Measurements from ENCODE around the gene LSG1.

Gene LSG1

DNA sequence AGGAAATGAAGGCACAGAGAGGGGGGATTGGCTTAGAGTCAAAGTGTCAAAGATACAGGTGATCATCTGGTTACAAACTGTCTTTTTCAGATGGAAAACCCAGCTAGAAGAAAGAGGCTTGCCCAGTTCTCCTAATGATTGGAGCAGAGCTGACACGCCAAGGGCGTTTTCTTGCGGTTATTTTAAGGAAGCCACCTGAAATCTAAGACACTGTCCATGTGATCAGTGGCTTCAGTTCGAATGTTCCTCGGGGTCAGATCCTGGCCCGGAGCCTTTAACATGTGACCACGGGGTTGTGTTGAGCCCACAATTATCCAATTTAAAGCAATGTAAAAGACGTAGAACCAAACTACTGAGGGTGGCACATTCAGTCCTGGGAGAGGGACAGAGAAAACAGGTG lies 33.2 kb upstream of the LSG1 start:
- DNase-seq (ENCODE audit: extremely low read depth, insufficient read length), result no peak
- TF ChIP-seq, protein P1, sequence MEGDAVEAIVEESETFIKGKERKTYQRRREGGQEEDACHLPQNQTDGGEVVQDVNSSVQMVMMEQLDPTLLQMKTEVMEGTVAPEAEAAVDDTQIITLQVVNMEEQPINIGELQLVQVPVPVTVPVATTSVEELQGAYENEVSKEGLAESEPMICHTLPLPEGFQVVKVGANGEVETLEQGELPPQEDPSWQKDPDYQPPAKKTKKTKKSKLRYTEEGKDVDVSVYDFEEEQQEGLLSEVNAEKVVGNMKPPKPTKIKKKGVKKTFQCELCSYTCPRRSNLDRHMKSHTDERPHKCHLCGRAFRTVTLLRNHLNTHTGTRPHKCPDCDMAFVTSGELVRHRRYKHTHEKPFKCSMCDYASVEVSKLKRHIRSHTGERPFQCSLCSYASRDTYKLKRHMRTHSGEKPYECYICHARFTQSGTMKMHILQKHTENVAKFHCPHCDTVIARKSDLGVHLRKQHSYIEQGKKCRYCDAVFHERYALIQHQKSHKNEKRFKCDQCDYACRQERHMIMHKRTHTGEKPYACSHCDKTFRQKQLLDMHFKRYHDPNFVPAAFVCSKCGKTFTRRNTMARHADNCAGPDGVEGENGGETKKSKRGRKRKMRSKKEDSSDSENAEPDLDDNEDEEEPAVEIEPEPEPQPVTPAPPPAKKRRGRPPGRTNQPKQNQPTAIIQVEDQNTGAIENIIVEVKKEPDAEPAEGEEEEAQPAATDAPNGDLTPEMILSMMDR (IDR thresholded peaks at IDR 0.05; ENCODE audit: insufficient read depth, low read length, poor library complexity, severe bottlenecking), result no peak
- no peaks in the 10 kb centered on the region; the same call in 1 of the 2 replicates for H3K27me3 ChIP-seq (replicated peaks; ENCODE audit: control insufficient read depth, insufficient read depth, low read length)
- no peaks in the 10 kb centered on the region for H3K36me3 ChIP-seq (ENCODE audit: control insufficient read depth, insufficient read depth, low read length)
- H3K4me3 ChIP-seq (replicated peaks; ENCODE audit: low read depth, low read length), result no peak overlapping the region

DNA sequence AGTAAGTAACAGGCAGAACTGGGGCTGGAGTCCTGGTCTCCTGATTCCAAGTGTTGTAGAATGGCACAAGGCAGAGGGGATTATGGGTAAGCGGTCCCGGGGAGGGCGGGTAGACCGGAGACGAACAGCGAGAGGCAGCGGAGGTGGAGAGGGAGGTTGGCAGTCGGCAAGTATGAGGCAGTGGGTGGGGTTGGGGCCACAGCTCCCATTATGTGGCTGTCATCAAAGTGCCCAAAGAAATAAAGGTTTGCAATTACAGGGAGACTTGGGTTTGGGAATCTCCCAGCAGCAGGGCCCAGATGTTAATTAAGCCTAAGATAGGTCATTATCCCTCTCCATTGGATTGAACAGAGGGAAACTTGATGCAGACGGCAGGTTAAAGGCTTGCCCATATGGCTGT lies 30.6 kb upstream of the LSG1 start:
- no peak for DNase-seq (ENCODE audit: extremely low read depth, insufficient read length)
- TF ChIP-seq, protein P1 (IDR thresholded peaks at IDR 0.05; ENCODE audit: insufficient read depth, low read length, poor library complexity, severe bottlenecking), result no peak

DNA sequence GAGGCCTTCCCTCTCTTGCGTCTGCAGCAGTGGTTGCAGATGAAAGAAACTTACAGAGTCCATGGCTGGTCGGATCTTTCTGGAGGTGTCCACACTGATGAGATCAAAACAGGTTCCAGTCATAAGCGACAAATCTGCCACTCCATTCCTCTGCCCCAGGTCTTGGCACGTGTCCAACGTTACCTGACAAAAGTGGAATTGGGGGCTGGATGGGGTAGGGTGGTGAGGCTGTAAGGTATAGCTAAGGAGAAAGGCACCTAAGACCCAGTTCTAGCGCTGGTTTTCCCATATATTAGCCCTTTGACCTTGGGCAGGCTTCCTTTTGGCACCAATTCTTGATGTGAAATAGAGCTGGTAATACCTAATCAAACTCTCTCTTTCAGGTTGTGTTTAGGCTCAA lies 24.7 kb upstream of the LSG1 start:
- H3K4me3 ChIP-seq (replicated peaks; ENCODE audit: low read depth, low read length), result no peak overlapping the region

More for the DNA sequence above, 30.6 kb upstream of the LSG1 start:
- H3K36me3 ChIP-seq (ENCODE audit: control insufficient read depth, insufficient read depth, low read length), result no peaks in the 10 kb centered on the region
- H3K4me3 ChIP-seq (replicated peaks; ENCODE audit: low read depth, low read length), result no peak overlapping the region
- H3K27me3 ChIP-seq (replicated peaks; ENCODE audit: control insufficient read depth, insufficient read depth, low read length), result no peaks in the 10 kb centered on the region; the same call in none of the 2 replicates

DNA sequence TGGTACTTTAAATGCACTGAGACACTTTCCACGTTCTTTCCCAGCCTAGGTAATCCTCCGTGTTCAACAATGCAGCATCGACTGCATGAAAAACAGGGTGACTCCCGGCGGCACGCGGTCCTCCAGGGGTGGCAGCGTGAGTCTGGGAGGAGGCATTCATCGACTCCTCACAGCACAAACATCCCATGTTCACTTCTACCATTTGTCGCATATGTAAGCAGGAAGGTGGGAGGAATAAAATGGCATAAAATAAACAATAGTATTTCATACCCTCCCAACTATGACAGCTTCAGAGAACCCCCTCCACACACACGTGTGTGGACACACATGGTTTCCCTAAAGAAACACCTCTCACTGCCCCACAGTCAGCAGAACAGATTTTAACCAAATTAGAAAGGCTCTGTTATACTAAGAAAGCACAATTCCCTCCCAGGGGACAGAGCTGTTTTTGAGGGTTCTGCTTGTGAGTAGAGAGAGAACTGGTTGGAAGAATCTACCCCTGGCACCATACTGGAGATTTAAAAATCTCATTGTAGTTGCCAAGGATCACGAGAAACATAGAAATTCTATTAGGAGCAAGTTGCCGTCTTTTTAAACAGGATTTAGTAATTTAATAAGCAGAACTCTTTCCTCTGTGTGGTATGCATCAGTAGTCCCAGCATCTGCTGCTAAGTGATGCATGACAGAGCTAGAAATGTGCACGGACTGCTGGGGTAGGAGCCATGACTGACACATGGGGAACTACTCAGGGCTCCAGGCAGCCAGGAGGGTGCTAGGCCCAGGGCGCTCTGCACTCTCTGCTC lies 19.7 kb upstream of the LSG1 start:
- TF ChIP-seq, protein P1 (IDR thresholded peaks at IDR 0.05; ENCODE audit: insufficient read depth, low read length, poor library complexity, severe bottlenecking), result no peak
- DNase-seq (ENCODE audit: extremely low read depth, insufficient read length), result peak; percentile 73

More for the DNA sequence above, 24.7 kb upstream of the LSG1 start:
- no peak for DNase-seq (ENCODE audit: extremely low read depth, insufficient read length)
- Histone ChIP-seq H3K36me3 (ENCODE audit: control insufficient read depth, insufficient read depth, low read length) (no peaks in the 10 kb centered on the region), H3K27me3 (replicated peaks; ENCODE audit: control insufficient read depth, insufficient read depth, low read length) (no peaks in the 10 kb centered on the region; the same call in none of the 2 replicates)
- TF ChIP-seq, protein P1 (IDR thresholded peaks at IDR 0.05; ENCODE audit: insufficient read depth, low read length, poor library complexity, severe bottlenecking), result no peak

DNA sequence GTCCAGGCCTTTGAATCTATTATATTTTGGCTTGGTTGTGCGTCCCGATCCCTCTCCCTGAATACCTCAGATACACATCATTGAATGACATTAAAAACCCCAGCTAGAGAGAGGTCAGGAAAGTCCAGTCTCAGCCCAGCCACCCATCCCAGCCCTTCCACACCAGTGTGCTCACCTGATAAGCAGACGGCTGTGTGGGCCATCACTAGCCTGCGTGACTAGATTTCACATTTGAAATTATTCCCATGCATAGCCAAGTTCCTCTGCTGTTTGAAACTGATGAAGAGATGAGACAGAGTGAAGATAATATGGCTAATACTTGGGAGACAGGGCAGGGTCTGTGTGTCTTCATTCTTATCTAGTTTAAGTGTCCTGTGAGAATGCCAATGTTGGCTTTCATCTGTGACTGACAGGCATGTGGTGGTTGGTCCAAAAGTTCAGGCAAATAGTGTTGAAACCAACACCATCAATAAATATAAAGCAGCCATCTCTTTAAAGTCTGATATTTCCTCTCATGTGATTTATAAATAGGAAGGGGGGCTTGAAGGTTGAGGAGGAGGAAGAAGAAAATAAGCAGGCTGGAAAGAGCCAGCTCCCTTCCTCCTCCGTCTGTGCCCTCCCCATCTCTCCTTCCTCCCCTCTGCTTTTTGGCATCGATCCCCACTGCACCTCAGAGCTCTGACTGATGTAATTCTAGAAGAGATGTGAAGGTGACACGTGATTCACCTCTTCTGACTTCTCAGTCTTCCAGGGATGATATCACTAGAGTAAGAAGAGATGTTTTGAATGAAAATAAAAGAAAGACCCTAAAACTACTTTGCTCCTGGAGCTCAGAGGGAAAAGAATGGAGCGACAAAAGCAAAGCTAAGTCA lies 18.7 kb upstream of the LSG1 start:
- TF ChIP-seq, protein P1 (IDR thresholded peaks at IDR 0.05; ENCODE audit: insufficient read depth, low read length, poor library complexity, severe bottlenecking), result no peak
- Histone ChIP-seq H3K36me3 (ENCODE audit: control insufficient read depth, insufficient read depth, low read length) (no peaks in the 10 kb centered on the region), H3K27me3 (replicated peaks; ENCODE audit: control insufficient read depth, insufficient read depth, low read length) (no peaks in the 10 kb centered on the region), H3K4me3 (replicated peaks; ENCODE audit: low read depth, low read length) (no peak overlapping the region)
- peak; percentile 37 for DNase-seq (ENCODE audit: extremely low read depth, insufficient read length)

More for the DNA sequence above, 19.7 kb upstream of the LSG1 start:
- no peaks in the 10 kb centered on the region for H3K27me3 ChIP-seq (replicated peaks; ENCODE audit: control insufficient read depth, insufficient read depth, low read length)
- H3K4me3 ChIP-seq (replicated peaks; ENCODE audit: low read depth, low read length), result no peak overlapping the region
- H3K36me3 ChIP-seq (ENCODE audit: control insufficient read depth, insufficient read depth, low read length), result no peaks in the 10 kb centered on the region
